Gastroesophageal sphincter (tissue), 3 donors: ENCODE measurements around the gene SLC25A21.

Source experiments
- CTCF ChIP-seq, 4 experiments: fragments of 200-600 bp in 2 of 4; fragments of 450-650 bp in 2 of 4; sonication (generic) in 1 of 4; IDR thresholded peaks; one replicate each; pipeline ENCODE4 v1.5.1; 2017 to 2019; ENCODE audit warnings: antibody characterized with exemption in 4 of 4, mild to moderate bottlenecking in 2 of 4, moderate library complexity in 2 of 4
- EP300 ChIP-seq: sonication (generic); formaldehyde crosslinking; IDR thresholded peaks from one replicate; pipeline ENCODE4 v1.6.1; 2017; ENCODE audit warnings: antibody characterized with exemption, mild to moderate bottlenecking
- POLR2A ChIP-seq, 2 donors: fragments of 450-650 bp; IDR thresholded peaks; one replicate each; pipeline ENCODE4 v1.6.1; 2017; ENCODE audit warnings: antibody characterized with exemption in 2 of 2, mild to moderate bottlenecking in 2 of 2, moderate library complexity in 1 of 2
- POLR2AphosphoS5 ChIP-seq: sonication (generic); formaldehyde crosslinking; IDR thresholded peaks from one replicate; pipeline ENCODE4 v1.6.1; 2017; ENCODE audit warnings: antibody characterized with exemption

- TF ChIP-seq CTCF (IDR thresholded peaks at IDR 0.05) (no peak), POLR2A (IDR thresholded peaks at IDR 0.05) (no peak), EP300 (no peak), POLR2AphosphoS5 (no peak)
Observed at GRCh38 chr14:36748610-36749213, 423.7 kb downstream of the SLC25A21 start.
